HCEC 1CT (cell line): ENCODE results near the gene ANKRD10.

Source experiments
- DNase-seq: peaks from one replicate; pipeline ENCODE4 v3.0.0-alpha.2; 2017

ANKRD10 gene

DNA sequence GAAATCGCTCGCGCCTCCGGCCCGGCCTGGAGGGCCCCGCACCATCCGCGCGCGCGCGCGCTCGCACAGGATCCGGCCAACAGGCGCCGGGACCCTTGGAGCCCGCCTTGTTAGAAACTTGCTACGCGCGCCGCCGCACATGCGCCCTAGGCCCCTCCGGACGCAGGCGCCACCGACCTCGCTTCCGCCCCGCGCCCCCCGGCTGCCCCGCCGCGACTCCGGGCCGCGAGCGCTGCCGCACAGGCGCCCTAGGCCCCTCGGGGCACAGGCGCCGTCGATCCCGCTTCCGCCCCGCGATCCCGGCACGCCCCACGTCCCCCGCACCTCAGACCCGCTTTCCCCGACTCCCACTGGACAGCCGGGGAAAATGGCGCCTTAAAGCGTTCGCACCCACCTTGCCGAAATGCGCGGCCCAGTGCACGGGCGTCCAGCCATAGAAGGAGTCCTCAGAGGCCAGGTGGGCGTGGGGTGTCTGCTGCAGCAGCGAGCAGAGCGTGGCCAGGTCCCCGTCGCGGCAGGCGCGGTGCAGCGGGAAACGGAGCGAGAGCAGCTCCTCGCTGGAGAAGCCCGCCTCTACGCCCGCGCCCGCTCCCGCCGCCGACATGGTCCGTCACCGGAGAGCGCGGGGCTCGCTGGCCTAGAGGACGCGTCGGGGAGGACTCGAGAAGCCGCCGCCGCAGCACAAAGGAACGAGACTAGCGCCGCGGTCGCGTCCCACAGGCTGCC is 375 bp downstream of the ANKRD10 start:
- DNase-seq, result peak; percentile 78

DNA sequence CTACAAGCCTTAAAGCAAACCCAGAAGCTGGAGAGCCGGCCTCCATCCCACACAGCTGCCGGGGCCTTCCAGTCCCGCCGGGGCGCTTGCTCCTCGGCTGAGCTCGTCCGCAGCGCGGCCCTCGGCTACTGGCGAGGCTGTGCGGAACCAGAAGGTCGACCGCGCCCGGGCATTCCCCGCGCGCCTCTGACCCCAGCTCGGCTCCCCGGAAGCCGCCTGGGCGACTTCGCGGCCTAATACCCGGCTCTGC is 863 bp downstream of the ANKRD10 start:
- no peak for DNase-seq

DNA sequence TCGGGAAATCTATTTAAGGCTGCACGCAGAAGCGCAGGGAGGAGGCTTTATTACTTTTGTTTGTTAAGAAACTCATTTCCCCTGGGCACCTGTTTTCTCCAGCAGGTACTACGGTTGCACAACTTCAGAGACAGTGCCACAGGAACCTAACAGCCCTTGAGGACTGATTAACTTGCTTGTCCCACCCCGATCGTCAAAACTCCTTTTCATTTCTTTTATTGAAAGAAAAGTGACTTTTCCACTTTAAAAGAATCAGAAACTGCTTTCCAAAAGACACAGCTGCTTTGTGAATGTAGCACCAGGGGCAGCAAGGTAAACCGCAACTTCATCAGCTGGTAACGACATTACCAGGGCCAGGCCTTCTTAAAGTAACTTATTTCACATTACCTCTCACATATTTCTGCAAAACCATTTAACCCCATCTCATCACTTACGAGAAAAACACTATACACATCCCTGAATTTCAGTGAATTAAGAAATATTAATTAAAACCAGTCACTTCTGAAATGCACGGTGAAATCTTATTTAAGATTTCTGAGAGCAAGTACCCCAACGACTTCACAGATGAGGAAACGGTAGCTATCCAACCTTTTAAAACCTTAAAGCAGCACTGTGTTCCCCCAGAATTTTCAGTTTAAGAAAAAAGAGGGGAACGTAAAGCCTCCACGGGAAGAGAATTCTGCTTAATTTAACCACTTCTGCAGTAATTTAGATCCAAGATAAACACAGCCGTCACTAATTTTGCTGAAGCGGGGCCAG is 1.4 kb downstream of the ANKRD10 start:
- no peak for DNase-seq

DNA sequence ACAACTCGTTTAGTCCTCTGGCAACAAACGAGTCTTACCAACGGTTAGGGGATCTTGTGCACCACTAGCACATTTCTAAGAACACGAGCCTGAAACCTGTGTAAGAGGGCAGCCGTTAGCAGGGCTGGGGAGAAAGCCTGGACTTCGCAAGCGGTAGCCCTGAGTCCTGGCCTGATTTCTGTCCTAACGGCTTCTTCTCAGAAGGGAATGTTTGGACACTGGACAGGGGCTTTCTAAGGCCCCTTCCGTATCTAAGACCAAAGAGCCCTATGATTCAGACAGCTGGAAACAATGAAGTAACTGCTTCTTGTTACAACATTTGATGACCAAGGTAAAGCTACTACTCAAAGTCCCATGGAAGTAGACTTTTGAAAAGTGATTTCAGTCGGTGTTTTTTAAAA is 2.2 kb downstream of the ANKRD10 start:
- peak; percentile 60 for DNase-seq

DNA sequence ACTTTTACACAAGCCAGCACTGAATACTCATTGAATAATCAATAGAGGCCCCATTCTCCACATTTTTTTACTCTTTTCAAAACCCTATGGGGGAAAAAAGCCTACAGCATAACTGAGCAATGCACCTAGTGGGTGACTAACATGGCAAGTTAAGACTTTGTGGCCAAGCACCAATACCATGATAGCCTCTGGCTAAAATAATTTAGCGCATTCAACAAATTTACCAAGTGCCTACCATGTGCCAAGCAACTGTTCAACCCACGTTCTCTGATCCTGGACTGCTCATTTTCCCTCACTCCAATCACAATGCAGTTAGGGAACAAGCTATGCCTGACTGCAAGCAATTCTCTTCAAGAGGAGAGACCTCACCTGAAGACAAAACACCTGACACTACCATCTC is 3.0 kb downstream of the ANKRD10 start:
- DNase-seq, result no peak

DNA sequence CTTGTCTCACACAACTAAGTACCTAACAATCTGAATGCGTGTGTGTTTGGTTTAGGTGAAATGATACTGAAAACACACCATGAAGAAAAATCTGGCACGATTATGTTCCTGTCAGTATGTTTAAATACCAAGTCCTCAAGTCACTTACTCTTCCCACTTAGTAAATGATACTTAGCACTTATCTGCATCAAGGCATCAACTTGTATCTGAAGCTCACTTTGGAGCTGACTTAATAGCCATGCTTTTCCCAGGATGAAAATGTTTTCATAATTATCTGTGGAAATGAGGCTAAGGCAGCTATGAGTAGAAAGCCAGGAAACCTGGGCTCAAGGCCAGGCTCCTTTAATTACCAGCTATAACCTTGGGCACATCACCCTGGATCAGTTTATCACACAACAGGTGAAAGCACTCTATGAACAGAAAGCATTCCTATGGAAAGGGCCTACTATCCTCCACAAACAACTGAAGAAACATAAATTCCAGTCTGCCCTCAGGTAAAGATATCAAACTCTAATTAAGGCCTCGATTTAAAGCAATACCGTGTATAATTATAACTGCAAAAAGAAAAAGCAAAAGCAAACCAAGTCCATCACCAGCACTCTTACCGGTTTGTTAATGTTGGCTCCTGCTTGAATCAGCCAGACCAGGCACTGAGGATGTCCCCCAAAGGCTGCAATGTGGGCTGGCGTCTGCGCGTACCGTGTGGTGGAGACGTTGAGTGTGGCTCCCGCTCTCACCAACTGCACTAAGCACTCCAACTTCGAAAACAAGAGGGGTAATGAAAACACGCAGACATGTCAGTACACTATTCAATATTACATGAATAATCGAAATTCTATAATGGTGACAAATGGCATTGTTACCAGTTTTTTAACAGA is 4.6 kb downstream of the ANKRD10 start:
- DNase-seq, result no peak

DNA sequence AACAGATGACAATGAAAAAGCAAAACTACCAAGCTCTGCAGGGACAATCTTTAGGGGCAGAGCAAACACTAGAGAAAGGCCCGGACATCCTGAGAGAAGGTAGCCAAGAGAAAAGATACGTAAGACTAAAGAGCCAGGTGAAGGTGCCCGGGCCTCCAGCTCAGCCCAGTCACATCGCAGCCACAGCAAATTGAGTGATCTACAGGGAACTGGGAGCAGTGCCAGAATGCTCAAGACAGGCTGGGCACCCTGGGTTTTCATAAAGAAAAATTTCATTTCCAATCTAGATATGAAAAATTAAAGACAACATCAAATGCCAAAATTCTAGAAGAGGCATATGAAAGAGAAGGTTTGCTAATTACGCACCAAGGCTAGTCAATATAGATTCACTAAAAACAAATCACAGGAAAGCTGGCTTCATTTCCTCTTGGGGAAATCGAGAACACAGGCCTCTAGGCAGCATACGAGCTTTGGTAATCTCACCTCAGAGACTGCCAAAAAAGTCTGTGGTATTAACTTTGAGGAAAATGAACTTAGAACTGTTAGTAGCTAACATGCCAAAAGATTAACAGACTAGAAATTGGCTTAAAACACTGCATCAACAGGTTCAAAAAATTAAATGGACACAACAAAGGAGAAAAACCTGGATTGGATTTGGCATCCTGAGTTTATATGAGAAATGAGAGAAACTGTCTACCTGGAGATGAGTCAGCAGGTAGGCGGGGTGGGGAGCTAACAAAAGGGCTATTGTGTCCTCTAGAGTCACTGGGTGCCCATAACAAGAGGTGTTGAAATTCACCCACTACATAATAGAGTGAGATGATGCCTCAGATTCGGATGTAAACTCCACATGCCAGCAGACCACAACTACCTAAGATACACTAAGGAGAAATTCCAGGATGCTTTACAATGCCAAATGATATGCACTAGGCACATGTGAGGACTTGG is 6.6 kb downstream of the ANKRD10 start:
- no peak for DNase-seq

DNA sequence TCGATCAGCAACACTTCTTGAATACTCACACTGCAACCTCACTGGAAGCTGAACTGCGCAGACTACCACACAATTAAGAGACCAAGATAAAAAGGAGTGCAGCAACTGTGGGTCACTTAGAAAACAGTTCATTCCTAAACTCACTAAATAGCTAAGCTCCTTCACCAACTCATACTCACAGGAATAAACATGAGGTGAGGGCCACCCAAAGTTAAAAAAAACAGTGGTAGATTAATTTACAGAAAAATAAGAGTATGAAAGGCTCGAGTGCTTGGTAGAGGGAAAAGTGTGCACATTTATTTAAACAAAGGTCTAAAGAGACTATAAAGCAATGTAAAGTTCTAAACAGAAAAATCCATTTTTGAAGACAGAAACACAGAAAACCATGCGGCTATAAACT is 7.6 kb downstream of the ANKRD10 start:
- DNase-seq, result no peak

DNA sequence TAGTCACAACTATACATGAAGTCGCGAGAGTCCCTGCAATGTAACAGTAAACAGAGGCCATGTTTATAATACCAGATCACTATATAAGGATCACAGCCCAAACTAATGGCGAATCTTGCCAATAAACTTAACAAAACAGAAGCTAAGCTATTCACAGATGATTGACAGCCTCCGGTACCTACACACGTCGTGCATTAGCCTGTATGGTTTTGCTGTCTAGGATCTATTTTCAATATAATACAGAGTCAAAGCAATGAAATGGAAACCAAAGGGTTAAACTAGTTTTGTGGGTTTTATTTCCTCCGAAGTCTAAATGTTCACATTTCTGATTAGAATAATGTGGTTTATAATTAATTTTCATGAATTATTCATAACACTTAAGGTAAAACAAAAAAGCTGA is 10.1 kb downstream of the ANKRD10 start:
- no peak for DNase-seq

DNA sequence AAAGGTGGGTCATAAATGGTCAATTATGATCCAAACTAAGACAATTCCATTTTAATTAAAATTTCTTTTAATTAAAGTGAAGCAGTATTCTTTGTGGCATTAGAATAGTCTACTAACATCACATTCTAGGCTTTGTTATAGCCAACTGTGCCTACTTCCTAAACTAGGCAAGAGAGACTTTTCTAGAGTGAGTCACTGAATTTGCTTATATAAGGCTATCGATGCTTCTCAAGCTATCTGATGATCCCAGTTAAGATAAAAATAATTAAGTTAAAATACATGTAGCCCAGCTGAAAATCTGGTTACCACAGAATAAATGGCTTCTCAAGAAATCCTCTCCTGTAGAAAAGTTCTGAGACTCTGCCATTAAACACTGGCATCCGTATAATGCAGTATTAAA is 12.5 kb downstream of the ANKRD10 start:
- DNase-seq, result no peak

DNA sequence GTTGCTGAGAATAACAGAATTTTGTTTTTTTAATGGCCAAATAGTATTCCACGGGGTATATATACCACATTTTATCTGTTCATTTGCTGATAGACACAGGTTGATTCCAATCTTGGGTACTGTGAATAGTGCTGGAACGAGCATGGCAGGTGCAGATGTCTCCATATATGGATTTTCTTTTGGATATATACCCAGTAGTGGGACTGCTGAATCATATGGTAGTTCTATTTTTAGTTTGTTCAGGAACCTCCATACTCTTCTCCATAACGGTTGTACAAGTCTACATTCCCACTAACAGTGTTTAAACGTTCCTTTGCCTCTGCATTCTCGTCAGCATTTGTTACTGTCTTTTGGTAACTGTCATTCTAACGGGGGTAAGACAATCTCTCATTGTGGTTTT is 17.3 kb downstream of the ANKRD10 start:
- no peak for DNase-seq

DNA sequence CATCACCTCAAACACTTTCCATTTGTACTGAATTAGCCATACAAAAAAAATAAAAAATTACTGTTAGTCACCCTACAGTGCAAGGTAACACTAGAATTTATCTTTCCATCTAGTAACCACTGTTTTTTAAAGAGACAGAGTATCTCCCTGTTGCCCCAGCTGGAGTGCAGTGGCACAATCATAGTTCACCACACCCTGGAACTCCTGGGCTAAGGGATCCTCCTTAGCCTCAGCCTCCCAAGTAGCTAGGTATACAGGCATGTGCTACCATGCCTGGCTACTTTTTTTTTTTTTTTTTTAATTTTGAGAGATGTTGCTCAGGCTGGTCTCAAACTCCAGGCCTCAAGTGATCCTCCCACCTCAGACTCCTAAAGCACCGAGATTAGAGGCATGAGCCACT is 17.9 kb downstream of the ANKRD10 start:
- DNase-seq, result no peak

DNA sequence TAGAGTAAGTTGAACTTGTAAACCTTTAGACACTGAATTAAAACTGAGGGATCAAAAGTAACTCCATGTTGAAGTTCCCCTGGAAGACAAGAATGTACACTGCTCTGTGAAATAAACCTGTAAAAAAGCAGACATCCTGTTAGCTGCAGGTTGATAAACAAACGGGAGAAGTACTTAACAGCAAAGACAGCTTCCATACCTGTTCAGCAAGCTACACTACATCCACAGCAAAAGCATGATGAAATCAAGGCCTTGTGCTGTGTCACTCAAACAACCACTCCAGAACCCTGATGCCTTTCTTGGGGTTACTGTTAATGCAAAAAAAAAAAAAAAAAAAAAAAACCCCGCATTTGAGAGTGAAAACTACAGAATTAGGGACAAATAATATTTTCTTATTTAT is 20.8 kb downstream of the ANKRD10 start:
- no peak for DNase-seq

DNA sequence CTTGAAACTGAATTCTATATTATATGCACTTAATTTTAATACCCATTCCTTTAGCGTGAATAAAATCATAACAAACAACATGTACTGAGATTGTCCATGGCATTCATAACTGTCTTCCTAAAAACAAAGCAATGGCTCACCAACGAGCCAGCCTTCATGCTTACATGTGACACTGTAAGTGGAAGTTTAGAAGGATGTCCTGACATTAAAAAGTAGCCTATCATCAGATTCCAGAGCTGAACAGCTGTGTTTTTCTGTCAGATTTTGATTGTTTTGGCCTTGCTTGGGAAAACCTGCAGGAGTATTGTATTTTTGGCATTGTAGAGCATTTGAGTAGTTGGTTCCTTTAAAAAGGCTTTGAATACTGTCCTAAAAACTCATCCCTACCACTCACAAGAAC is 21.3 kb downstream of the ANKRD10 start:
- DNase-seq, result no peak

DNA sequence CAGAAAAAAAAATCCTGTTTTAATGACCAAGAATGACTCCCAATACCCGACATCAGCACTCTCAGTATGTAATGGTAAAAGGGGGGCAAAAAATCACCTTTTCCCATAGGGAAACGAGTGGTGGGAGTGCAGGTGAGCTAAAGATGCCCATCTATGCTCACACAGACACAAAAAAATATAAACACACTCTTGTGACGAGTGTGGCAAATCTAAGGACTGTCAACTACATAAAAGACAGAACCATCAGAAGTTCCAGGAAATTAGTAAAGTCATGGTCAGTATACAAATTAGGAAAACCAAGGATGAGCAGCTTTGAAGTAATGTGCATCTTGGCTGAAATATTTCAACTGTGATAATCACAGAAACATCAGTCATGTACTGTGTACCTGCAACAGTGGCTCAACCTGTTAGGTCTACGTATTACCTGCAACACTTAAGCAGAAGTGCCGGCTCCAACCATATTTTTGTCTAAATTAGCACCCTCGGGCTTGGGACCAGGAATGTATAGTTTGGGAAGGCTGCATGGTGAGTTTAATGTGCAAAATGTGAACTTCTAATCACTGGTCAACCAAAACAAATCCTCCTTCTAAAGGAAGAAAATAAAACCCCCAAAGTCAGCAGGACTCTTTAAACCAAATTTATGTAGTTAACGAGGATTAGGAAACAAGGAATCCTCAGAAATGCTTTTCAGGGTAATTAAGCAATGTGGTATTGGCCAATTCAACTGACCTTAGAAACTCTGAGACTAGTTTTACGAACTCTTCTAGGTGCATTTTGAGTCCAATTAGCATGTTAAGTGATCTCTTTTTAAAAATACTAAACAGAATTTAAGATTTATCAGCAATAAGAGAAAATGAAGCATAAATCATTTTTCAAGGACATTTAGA is 24.3 kb downstream of the ANKRD10 start:
- DNase-seq, result no peak

DNA sequence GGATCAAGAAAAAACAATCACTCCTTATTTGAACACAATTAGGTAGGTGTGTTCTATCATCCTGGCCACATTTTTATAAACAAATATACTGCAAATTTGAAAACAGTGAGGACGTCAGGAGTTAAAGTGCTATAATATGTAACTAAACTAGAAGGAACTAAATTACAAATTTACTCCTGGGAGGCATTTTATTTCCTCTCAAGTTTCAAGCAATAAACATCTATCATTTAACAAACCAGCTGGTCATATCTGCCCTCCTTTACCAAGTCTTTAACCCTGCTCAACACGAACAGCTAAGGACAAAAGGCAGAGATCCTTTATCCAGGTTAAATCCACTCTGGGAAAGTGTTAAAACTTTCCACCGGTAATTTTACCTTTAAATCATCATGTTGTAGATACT is 26.5 kb downstream of the ANKRD10 start:
- no peak for DNase-seq

DNA sequence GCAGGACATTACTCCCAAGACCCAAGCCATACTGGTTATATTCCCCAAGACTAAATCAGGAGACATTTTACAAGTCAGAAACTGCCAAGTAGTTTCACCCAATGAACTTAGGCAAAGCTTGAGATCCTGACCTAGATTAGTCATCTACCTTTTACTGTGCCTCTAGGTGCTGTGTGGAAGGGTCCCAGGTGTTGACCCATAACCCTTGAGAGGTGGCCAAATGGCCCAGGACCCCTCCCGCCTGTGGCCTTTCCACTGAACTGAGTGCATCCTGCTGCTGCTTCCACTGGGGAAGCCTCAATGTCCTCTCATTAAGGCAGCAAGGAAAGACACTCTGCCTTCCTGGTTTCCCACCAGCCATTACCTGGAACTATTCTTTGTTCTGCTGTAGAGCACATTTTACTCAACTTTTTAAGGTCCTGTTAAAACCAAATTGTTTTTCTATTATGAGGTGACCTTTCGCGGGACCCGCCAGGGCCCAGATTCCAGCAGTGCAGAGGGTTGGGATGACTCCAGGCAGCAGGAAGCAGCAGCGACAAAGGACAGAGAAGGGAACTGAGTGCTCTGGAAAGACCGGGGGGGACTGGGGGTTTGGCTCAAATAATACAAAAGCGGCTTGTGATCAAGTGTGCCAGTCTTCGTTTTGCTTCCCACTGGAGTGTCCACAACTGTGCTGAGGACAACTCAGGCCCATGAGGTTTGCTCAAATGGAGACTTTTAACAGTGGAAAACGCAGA is 27.1 kb downstream of the ANKRD10 start:
- no peak for DNase-seq

DNA sequence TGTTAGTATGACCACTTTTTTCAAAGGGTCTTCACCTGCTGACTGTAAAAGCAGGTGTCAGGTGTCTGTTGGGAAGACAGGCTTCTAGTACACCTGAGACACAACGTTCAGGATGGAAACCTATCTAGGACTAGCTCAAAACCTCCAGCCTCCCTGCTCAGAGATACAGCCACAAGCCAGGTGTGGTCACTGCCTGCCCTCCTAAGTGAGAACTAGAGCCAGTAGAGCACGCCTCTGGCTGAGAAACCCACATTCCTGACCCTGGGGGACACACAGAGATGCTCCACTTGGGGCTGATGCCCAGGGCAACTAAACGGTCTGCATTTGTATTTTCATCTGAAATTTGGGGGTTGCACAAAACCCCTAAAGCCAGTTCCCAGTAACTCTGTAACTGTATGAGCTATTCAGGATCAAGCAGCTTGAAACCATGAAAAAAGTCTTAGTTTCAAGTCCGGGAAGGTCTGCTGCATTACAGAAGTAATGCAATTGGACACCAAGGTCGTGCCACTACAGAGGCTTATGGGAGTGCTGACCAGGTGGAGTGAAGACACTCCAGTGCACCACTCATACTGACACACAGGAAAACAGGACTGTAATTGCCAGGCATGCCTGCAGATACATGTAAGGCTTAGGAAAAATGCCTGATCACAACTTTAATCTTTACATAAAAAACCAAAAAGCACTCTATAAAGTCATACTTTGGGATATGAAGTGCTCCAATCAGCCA is 27.8 kb downstream of the ANKRD10 start:
- no peak for DNase-seq

DNA sequence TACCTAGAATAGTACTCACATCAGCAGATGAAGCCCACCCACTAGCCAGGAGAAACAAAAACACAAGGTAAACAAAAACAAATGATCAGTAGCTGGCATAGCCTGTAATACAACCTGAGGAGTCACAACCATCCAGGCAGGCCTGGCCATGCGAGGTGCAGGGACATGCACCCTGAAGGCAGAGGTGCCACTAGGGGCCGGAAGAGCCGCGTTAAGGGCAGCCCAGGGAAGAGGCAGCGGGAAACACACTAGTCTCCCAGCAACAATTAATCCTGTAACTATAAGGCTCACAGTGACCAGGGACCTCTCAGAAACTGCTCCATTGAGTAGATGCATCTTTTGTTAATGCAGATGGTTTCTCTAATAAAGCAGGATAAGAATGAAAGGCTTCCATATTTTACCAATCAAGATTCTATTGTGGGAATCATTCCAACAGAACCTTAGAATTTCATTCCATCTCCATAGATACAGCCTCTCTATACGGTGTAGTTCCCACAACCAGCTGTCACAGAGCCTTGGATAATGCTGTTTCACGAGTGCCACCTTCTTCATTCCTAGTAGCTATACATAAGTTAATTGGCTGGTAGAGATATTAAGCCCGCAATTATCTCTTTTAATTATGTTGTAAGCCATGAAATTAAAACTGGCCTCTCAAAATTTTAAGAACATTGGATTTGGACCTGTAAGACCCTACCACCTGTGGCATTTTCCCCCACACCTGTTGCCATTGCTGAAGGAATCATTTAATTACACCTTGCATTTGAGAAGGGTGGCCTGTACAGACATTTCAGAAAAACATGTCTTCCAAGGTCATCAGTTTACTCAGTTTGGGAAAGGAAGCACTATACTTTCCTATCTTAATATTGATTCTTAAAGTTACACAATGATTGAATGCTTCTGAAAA is 28.7 kb downstream of the ANKRD10 start:
- no peak for DNase-seq
